HG02759 (cell line): ENCODE data around the gene COL25A1.
A peak's percentile ranks its signal among the peaks of the same experiment; 100 is the strongest.

ENCODE experiments used
- ATAC-seq: cut with Tn5 transposase; IDR thresholded peaks from one replicate; pipeline ENCODE4 v1.9.1; 2021; ENCODE audit warnings: mild to moderate bottlenecking, moderate library complexity; ENCODE audit not compliant: unreplicated experiment

Gene COL25A1

DNA sequence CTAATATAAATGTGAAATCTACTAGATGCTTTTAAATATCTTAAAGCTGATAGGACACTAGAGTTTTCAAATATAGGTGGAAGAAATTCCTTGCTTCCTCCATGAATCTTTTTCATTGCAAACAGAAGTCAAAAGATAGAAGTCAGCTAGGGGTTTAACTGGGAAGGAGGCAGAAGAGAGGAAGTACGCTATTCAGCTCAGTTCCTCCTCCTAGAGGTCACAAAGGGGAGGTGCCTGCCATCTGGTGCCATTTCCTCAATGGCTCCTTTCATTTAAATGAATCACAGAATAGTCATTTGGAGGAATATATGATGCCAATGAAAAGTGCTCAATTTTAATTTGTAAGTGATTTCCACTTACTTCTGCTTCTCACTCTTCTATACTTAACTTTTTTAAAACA, 8.5 kb downstream of the COL25A1 start:
- ATAC-seq: peak; percentile 89

- ATAC-seq: no peak
Measured at GRCh38 chr4:109291707-109292238, 10.7 kb downstream of the COL25A1 start.

DNA sequence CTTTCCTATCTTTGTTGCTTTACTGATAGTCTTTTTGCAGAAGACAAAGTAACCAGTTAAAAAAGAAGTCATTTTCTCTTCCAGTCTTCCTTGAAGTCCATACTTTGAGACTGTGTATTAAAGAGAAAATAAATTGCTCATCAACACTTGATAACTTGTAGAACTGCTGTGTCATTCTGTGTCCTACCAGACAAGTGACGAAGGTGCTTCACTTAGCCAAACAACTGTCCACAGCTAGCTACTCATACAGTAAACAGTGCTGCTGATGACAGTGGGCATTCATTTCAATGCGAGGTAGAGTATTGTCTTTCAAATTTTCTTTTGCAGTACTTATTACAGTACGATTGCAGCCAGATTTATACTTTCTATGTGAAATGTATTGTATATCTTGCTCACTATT, 11.5 kb downstream of the COL25A1 start:
- ATAC-seq: no peak

- ATAC-seq: peak; percentile 70
Measured at GRCh38 chr4:109278594-109279031, 23.8 kb downstream of the COL25A1 start.

GRCh38 chr4:109276482-109277095, 25.9 kb downstream of the COL25A1 start:
- peak; percentile 61 for ATAC-seq

DNA sequence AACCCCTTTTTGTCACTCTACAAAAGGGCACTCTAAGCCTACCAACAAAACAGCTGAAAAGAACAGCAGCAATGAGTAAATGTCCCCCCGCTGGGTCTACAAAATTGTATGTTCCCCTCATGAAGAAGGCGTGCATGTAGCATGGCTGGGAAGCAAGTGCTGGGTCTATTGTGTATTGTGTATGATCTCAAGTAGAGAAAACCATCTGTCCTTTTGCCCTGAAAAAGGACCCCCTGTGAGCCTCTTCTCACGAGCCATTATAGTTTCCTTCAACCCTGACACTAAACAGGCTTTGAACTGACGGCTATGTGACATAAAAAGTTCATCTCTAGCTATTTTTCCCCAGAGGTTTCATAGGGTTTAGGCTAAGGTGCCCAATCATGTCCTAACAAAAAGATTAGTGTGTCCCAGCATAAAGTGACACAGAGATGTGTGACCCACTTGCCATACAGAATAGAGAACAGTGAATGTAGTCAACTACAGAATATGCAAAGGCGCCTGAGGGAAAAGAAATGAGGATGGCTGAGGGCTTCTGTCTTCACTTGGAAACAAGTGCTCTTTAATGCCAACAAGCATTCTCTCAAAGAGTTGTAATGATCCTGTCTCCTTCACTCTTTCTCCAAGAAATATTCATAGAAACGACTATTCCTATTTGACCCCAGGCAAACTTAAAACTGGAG, 27.3 kb downstream of the COL25A1 start:
- ATAC-seq: no peak

- no peak for ATAC-seq
Measured at GRCh38 chr4:109266891-109267290, 35.6 kb downstream of the COL25A1 start.

GRCh38 chr4:109266236-109266635, 36.2 kb downstream of the COL25A1 start:
- ATAC-seq: no peak

- ATAC-seq: no peak
Measured at GRCh38 chr4:109263721-109264120, 38.7 kb downstream of the COL25A1 start.

DNA sequence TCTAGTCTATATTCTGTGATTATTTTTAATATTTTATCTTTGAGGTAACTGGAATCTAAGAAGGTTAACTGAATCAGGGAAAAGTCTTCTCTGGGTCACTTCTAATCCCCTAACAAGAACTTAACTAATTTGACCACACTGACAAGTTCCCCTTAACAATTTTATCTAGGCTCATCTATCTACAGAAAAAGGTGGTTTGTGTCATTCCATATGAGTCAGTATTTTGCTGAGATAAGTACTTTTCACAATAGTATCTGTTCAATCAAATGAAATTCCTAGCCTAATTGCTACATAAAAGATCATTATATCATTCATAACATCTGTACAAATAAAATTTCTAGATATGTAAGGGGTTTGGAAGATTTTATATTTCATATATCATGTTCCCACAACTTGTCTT, 45.6 kb downstream of the COL25A1 start:
- no peak for ATAC-seq

DNA sequence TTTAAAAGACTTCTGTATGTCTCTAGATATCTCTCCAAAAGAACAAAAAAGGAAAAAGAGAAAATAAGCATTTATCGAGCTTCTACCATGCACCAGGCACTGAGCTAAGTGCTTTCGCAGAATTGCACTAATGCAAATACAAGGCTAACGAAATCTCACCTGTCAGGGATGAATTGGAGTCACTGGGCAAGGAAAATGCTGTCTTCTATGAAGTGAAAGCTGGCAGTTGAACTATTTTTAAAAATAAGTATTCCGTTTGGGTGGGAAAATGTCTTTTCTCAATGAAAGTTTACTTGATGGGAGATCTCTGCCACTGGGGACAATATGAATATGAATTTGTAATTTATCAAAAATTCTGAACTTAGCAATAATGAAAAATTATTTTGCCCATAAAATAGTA, 47.6 kb downstream of the COL25A1 start:
- ATAC-seq: no peak

DNA sequence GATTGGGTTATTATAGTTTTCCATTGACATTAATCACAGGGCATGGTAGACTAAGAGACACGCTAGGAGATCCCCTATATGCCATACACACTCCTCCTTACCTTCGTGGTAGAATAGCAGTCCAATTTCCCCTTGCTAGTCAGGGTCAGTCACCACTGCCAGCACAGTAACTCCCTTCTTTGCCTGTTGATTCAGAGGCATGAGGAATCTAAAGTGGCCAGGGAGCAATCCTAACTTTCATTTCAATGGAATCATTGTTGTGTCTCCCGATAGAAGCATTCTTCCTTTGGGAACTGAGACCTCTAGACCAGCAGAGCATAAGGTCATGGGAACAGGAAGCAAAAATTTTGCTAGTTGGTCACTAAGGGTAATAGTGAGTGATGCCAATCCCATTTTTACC, 51.1 kb downstream of the COL25A1 start:
- no peak for ATAC-seq

- ATAC-seq: no peak
Measured at GRCh38 chr4:109248322-109248900, 54.0 kb downstream of the COL25A1 start.

DNA sequence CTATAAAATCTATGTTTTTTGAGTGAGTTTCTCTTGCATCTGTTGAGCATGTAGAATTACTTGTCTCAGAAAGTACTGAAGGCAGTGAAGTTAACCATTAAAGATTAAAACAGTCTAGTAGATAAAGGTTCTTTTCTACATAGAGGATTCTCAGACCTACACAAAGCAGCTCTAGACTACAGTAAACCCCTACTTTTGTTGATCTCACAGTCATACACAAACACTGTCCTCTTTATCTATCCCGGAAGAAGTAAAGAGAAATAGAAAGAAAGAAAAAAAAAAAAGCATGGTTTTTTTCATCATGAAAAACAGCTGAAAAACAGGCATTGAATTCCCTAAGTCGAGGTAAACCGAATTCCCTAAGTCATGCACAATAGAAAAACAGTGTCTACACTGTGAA, 58.6 kb downstream of the COL25A1 start:
- ATAC-seq: no peak

DNA sequence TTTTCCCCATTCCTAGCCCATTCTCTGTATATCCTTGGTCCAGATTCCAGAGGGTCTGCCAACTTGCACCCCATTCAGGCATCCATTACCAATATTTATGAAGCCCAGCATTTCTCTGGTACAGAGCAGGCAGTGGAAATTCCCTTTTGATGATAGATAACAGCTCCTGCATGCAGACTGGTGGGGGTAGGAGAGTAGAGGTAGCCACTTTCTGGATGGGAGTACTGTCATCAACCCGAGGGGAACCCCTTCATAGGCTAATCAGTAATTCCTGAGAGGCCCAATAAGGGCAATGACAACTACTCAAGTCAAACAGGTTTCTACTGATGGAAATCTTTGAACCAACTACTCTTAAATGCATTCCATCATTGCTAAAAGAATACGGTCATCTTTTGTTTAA, 63.7 kb downstream of the COL25A1 start:
- ATAC-seq: no peak

- no peak for ATAC-seq
Measured at GRCh38 chr4:109235683-109236082, 66.8 kb downstream of the COL25A1 start.

- ATAC-seq: no peak
Measured at GRCh38 chr4:109234596-109234995, 67.9 kb downstream of the COL25A1 start.

DNA sequence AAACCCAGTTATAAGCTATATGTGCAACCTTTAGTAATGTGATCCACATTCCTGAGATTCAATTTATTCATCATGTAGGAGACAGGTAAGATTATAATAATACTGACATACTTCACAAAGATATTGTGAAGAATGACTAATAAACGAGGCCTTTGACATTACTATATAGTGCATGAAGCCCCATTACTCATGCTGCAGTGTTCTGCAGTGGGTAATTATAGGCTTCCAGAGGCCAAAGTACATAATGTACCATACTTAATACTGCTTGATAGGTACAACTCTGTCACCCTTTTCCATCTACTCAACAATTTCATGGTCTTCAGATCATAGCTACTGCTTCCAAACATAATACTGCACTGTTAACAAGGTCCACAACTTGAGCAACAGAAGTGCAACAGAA, 68.9 kb downstream of the COL25A1 start:
- ATAC-seq: no peak

GRCh38 chr4:109232681-109233080, 69.8 kb downstream of the COL25A1 start:
- no peak for ATAC-seq

DNA sequence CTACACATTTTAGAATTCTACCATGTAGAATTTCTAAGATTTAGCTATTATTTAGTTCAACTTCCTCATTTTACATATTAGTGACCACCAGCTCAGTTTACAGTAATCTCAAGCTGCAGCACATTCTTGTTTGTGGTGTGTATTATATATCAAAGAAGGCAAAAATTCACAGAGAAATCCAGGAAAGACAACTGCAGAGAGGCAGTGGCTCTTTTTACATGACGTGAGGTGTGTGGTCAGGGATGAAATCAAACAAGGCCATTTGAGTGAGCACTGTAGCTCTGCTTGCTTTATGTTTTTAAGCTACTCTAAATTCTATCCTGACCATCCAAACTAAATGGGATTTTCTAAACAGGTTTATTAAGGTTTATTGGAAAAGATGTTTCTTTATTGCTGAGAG, 71.1 kb downstream of the COL25A1 start:
- no peak for ATAC-seq

GRCh38 chr4:109229028-109229427, 73.4 kb downstream of the COL25A1 start:
- no peak for ATAC-seq

DNA sequence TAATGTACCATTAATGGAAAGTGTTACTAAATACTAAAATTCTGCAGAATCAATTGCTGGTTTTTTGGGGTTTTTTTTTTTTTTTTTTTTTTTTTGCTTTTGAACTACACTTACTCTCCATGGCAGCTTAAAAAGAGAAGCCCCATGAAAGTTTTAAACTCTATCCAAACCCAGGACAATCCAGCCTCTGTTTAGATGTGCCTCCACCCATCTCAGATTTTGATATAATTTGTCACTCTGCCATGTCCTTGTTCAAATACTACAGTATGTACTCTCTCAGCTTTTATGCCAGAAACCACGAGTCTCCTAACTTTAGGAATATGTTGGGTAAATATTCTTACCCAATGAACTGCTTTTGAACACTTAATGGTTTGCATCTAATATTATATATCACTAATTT, 84.2 kb downstream of the COL25A1 start:
- no peak for ATAC-seq
